HG02938 (cell line): ENCODE results near the gene LUC7L3.

Source experiments
- ATAC-seq: cut with Tn5 transposase; IDR thresholded peaks from one replicate; pipeline ENCODE4 v1.9.1; 2021; ENCODE audit warnings: mild to moderate bottlenecking, moderate library complexity; ENCODE audit not compliant: unreplicated experiment

Gene LUC7L3

DNA sequence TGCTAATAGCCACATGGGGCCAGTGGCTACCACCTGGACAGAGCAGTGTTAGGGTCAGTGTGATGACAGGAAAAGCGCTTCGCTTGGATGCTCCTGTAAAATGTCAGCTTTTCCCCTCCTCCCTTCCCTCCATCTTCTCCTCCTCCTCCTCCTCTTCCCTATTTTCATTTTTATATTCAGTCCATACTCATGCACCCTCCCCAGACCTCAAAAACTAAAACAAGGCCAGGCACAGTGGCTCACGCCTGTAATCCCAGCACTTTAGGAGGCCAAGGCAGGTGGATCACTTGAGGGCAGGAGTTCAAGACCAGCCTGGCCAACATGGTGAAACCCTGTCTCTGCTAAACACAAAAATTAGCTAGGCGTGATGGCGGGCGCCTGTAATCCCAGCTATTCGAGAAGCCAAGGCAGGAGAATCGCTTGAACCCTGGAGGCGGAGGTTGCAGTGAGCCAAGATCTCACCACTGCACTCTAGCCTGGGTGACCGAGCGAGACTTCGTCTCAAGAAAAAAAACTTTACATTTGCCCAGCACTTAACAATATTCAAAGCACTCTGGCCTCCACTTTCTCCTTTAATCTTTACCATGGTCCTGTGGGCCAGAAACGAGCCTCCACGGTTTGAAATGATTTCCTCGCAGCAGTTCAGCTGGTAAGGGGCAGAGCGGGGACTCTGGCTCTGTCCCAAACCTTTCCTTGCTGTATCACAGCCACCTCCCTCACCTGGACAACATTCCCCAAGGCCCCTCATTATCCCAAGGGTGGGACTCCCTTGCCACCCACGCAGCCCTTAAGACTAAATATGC is 33.5 kb upstream of the LUC7L3 start:
- no peak for ATAC-seq

DNA sequence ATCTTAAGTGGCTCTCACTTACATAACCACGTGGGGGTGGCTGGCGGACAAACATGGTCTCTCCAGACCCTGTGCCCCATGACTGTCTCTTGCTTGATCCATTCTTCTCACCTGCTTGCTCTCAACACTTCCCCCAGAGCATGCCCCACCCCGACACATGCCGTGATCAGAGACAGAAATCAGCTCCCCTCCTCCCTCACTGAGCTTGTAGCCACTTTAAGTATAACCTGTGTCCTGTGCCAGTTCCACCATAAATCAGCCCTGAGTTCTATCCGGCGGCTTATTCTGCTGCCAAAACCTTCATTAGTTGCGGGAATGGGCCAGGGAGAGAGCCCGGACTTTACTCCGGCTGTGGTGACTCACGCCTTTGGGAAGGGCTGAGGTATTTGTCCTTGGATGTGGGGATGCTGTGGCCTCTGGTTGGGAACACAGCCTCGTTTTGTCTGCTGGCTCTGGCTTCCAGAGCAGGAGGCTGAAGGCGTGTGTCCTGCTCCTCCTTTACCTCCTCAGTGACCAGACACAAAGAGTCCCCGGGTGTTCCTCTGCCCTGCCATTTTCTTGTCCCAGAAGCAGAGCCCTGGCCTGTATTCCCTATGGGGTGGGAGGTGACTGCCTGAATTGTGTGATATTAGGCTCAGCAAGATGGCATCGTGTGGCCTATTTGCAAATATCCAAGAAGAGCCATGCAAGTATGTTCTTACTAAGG is 32.8 kb upstream of the LUC7L3 start:
- ATAC-seq: no peak

DNA sequence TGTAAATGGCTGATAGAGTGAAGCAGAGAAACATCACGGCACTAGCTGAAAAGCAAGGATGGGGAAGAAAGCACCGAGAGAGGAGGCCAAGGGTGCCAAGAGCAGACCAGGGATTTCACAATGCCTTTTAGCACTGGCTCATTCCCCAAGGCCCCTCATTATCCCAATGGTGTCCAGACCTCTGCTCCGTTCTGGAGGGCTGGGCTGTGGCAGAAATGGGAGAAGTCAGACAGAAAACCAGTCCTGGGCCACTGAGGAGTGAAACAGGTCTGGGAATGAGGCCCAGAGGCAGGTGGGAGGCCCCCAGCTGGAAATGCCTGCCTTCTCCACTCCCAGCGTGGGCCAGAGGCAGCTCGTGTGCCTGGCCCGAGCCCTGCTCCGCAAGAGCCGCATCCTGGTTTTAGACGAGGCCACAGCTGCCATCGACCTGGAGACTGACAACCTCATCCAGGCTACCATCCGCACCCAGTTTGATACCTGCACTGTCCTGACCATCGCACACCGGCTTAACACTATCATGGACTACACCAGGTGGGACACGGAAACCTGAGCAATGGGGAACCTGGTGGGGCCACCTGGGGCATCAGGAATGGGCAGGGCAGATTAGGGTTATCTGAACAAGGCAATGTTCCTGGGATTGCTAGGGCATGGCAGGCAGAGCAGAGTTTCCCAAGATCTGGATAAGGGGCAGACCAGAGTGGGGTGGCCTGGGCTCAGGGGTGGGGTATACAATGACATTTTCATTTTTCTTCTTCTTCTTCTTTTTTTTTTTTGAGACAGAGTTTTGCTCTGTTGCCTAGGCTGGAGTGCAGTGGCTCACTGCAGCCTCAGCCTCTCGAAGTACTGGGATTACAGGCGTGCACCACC is 32.0 kb upstream of the LUC7L3 start:
- ATAC-seq: no peak

DNA sequence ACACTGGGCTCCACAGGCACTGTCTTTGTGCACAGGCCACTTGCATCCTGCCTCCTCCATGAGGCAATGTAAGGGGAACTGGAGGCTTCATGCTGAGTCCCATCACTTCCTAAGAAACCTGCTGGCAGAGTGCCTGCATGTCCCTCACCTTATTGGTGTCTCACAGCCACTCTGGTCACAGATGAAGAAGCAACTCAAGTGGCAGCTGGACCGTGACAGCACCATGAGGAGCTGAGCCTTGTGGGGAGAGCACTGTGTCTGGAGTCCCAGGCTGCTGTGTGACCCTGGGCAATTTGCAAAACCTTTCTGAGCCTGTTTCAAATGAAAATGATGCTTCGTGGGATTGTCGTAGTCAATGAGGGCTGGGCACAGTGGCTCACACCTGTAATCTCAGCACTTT is 31.2 kb upstream of the LUC7L3 start:
- no peak for ATAC-seq

DNA sequence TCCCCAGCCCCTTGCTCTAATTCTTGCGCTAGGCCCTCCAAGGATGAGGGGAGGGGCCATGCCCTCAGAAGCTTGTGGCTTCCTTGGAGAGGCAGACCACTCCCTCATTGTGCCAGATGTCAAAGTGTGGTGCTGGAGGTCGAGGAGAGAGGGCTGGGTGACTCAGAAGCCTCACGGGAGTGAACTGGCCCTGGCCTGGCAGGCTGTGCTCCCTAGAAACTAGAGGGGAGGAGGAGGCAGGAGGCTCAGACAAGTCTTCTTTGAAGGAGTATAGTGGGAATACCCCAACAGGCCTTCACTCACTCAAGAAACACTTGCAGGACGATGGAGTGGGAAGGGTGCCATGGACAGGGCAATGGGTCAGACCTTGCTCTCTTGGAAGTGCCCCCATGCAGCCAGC is 30.2 kb upstream of the LUC7L3 start:
- ATAC-seq: no peak

DNA sequence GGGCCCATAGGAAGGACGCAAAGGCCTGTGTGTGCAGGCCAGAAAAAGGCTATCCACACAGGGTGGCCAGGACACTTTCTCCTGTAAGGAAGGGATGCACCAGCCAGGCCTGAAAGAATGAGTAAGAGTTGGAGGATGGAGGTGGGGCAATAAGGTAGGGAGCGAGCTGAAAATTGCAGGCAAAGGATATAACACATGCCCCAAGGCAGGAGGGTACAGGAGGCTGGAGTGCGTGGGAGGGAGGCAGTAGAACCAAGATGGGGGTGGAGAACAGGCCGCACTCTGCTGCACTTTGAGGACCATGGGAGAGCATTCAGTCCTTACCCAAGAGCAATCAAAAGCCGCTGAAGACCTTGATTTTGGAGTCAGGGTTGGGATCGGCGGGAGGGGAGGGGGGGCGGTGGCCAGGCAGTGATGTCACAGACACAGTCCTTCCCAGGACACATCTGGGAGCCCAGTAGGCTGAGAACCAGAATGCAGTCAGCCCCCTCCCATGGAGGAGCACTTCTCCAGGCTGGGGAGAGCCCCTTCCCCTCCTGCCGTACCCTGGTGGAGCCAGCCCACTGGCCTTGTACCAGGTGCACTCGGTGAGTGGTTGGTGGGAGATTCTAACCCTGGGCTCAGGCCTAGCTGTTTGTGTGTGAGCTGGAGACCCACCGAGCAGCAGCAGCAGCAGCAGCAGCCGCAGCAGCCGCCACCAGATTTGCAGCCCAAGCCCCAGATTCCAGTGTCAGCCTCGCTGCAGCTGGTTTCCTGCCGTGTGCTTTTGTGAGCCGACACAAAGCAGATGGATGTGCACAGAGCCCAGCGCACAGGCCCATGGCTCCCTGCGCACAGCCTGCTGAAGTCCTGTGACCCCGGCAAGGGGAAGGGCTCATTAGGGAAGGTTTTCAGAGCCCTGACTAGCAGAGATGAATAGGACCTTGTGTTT is 29.2 kb upstream of the LUC7L3 start:
- no peak for ATAC-seq

- no peak for ATAC-seq
Measured at GRCh38 chr17:50690887-50691549, 28.4 kb upstream of the LUC7L3 start.

DNA sequence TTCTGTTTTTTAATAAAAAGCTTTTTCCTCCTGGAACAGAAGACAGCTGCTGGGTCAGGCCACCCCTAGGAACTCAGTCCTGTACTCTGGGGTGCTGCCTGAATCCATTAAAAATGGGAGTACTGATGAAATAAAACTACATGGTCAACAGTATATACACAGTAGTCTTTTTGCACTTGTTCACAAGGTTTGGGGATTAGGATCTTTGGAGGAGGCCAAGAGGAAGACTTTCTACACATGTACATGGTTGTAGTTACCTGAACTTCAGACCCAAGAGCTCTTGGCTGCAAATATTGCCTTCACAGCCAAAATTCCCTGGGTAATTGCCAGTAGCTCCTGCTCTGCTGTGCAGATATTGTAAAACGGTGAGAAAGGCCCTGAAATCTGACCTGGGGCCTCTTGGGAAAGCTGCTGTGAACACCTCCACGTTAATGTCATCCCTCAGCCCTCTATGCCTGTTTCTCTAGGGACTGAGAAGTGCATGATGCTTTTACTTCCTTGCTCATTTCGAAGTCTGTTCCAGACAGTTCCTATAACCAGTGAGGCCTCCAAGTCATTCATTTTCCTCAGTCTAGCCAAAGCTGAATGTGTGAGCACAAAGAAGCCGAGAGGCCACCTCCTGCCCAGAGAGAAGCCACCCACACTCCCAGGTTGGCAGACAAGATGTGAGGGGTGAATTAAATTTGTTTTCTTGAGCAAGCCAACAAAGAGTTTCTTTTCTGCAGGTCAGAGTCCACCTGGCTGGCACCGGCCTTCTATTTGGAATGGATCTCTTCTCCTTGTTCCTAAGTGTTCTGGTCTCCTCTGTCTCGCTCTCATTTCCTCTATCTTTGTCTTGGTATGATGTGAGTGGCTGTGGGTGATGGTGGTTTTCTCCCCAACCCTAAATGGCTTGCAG is 27.6 kb upstream of the LUC7L3 start:
- no peak for ATAC-seq

- ATAC-seq: no peak
Measured at GRCh38 chr17:50692448-50693035, 26.9 kb upstream of the LUC7L3 start.

DNA sequence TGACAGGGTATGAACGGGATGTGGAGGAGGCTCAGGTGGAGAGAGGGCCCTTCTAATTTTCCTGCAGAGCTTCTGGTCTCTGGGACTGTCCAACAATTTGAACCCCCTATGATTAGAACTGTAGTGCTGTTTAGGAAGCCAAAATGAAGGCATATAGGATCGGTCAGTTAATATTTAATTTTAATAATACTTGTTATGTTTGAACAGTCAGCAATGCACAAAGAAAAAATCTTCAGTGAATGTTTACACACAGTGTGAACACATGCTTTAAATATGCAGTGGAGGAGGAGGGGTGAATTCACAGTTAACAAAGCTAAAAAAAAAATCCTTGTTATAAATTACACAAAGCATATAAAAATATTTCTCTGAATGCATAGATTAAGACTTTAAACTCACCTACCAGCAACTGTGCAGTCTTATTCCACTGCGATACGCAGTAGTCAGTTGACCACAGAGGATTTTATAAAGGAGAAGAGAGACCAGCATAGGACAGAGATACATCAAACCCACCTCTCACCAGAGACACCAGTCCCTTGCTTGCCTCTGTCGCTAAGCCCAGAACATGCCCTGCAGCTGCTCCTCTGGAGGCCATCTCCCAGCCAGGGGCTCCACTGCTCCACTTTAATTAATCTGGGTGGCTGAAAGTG is 26.2 kb upstream of the LUC7L3 start:
- ATAC-seq: no peak

DNA sequence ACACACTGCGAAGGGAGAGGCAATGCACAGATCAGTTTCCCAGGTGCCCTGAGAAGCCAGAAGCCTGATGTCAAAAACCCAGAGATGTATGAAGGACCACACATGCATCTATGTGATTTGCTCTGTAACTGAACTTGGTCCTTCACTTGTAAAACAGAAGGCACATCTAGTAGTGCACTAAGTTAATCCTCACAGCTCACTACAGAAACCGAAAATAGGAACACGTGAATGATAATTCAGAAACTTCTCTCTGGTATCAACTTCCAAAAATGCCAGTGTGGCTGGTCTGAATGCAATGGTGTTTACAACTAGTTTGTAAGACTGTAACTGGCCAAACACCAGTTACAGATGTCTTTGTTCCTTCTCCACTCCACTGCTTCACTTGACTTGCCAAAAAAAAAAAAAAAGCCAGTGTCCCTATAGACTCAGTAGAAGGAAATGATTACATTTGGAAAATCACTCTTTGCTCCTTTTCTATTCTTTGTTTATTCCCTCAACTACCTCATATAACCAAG is 23.0 kb upstream of the LUC7L3 start:
- ATAC-seq: no peak

GRCh38 chr17:50697062-50697461 is 22.3 kb upstream of the LUC7L3 start:
- ATAC-seq: no peak

- no peak for ATAC-seq
Measured at GRCh38 chr17:50697663-50698272, 21.6 kb upstream of the LUC7L3 start.

GRCh38 chr17:50699410-50699809 is 20.0 kb upstream of the LUC7L3 start:
- ATAC-seq: no peak

DNA sequence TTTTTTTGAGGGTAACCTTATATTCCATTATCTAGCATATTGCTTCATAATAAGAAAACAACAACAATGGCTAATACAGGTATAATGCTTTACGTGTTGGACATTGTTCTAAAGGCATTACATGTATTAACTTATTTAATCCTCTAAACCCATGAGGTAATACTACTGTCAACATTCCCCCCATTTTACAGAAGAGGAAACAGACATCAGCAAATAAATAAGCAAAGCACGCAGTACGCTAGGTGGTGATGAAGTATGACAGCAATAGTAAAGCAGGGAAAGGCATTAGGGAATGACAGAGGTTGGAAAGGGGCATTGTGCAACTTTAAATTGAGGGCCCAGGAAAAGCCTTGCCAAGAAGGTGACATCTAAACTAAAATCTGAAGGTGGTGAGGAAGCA is 16.2 kb upstream of the LUC7L3 start:
- no peak for ATAC-seq

GRCh38 chr17:50707289-50708049 is 11.9 kb upstream of the LUC7L3 start, which contains the start of gene ANKRD40:
Gene ANKRD40 (minus strand): TSS chr17:50707914. CDS start chr17:50707654, 260 bp downstream.
- peak; percentile 76 for ATAC-seq
